Tibial artery (tissue), 4 donors: ENCODE data around the gene SMCO2.

Experiments used
- DNase-seq, 2 donors: peaks; one replicate each; pipeline ENCODE4 v3.0.0-alpha.2; 2019
- H3K27ac ChIP-seq, 2 donors: fragments of 200-600 bp; sonication (generic) in 1 of 2; 1 replicate in 1 of 2; 2 replicates in 1 of 2; pipeline ENCODE4 v1.5.1; 2018 to 2019; ENCODE audit warnings: mild to moderate bottlenecking in 1 of 2
- H3K27me3 ChIP-seq, 2 donors: fragments of 200-600 bp; sonication (generic) in 1 of 2; one replicate each; pipeline versions ENCODE4 v1.5.1 to v1.6.0; 2016 to 2019
- H3K36me3 ChIP-seq, 3 donors: fragments of 200-600 bp; sonication (generic) in 2 of 3; one replicate each; pipeline ENCODE4 v1.5.1; 2016 to 2019; ENCODE audit warnings: mild to moderate bottlenecking in 2 of 3
- H3K4me1 ChIP-seq, 4 donors: fragments of 200-600 bp; sonication (generic) in 2 of 4; 1 replicate in 3 of 4; 2 replicates in 1 of 4; pipeline ENCODE4 v1.5.1; 2016 to 2019
- H3K4me3 ChIP-seq, 2 donors: fragments of 200-600 bp; sonication (generic) in 1 of 2; 1 replicate in 1 of 2; 2 replicates in 1 of 2; pipeline ENCODE4 v1.5.1; 2018 to 2019; ENCODE audit warnings: mild to moderate bottlenecking in 2 of 2
- H3K9me3 ChIP-seq, 3 donors: fragments of 200-600 bp; sonication (generic) in 1 of 3; one replicate each; pipeline ENCODE4 v1.5.1; 2016 to 2019
- intact Hi-C: fragments of 100-400 bp; cut with DNase I; formaldehyde crosslinking; loops from one replicate; pipeline ENCODE4 v1.15.0; 2023; ENCODE audit warnings: low total_unique reads
- TF ChIP-seq, protein P1 (sequence below), 2 experiments: fragments of 200-600 bp in 1 of 2; fragments of 450-650 bp in 1 of 2; IDR thresholded peaks; one replicate each; pipeline ENCODE4 v1.5.1; 2017 to 2019; ENCODE audit warnings: antibody characterized with exemption in 2 of 2, mild to moderate bottlenecking in 1 of 2, moderate library complexity in 1 of 2

SMCO2 gene

GRCh38 chr12:27453421-27453820 lies 6.9 kb downstream of the SMCO2 start:
- H3K4me3 ChIP-seq: no peak overlapping the region
- no peaks in the 10 kb centered on the region for H3K27me3 ChIP-seq
- H3K9me3 ChIP-seq: no peaks in the 10 kb centered on the region
- H3K27ac ChIP-seq: no peak overlapping the region
- H3K36me3 ChIP-seq: no peaks in the 10 kb centered on the region
- TF ChIP-seq, protein P1, sequence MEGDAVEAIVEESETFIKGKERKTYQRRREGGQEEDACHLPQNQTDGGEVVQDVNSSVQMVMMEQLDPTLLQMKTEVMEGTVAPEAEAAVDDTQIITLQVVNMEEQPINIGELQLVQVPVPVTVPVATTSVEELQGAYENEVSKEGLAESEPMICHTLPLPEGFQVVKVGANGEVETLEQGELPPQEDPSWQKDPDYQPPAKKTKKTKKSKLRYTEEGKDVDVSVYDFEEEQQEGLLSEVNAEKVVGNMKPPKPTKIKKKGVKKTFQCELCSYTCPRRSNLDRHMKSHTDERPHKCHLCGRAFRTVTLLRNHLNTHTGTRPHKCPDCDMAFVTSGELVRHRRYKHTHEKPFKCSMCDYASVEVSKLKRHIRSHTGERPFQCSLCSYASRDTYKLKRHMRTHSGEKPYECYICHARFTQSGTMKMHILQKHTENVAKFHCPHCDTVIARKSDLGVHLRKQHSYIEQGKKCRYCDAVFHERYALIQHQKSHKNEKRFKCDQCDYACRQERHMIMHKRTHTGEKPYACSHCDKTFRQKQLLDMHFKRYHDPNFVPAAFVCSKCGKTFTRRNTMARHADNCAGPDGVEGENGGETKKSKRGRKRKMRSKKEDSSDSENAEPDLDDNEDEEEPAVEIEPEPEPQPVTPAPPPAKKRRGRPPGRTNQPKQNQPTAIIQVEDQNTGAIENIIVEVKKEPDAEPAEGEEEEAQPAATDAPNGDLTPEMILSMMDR (IDR thresholded peaks at IDR 0.05): no peak
- DNase-seq: no peak
- H3K4me1 ChIP-seq: no peaks in the 10 kb centered on the region
- intact Hi-C loops: no loop called here

DNA sequence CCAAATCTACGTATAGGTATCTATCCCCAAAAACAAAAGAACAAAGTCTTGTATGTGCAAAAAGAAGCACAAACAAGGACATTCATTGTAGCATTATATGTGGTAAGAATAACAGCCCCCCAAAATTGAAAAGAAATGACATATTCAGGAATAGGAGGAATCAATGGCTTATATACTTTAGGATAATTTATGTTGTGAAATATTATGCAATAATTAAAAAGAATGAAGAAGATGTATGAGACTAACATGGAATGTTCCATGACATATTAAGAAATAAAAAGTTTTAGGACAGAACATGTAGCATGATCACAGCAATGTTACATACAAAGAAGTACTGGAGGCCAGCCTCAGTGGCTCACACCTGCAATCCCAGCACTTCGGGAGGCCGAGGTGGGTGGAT lies 9.1 kb downstream of the SMCO2 start:
- Histone ChIP-seq H3K36me3 (no peaks in the 10 kb centered on the region), H3K4me1 (no peaks in the 10 kb centered on the region), H3K27ac (no peak overlapping the region), H3K27me3 (no peaks in the 10 kb centered on the region), H3K4me3 (no peak overlapping the region), H3K9me3 (no peaks in the 10 kb centered on the region)
- intact Hi-C loops: no loop called here
- TF ChIP-seq, protein P1 (IDR thresholded peaks at IDR 0.05): no peak
- no peak for DNase-seq

DNA sequence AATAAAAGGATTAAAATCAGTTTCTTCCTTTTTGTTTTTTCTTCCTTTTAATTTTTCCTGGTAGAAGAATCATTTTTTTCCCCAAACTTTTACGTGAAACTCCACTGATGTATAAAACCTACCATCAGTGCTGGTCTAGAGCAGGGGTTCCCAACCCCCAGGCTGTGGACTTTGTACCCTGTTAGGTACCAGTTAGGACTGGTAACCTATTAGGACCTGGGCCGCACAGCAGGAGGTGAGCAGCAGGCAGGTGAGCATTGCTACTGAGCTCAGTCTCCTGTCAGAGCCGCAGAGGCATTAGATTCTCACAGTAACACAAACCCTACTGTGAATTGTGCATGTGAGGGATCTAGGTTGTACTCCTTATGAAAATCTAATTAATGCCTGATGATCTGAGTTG lies 10.1 kb downstream of the SMCO2 start:
- TF ChIP-seq, protein P1 (IDR thresholded peaks at IDR 0.05): no peak
- intact Hi-C loops: no loop called here
- Histone ChIP-seq H3K27ac (no peak overlapping the region), H3K4me3 (no peak overlapping the region), H3K27me3 (no peaks in the 10 kb centered on the region), H3K36me3 (no peaks in the 10 kb centered on the region), H3K9me3 (no peaks in the 10 kb centered on the region), H3K4me1 (no peaks in the 10 kb centered on the region)
- DNase-seq: no peak

- no peak for DNase-seq
- no peaks in the 10 kb centered on the region for H3K27me3 ChIP-seq
- no peak overlapping the region for H3K4me3 ChIP-seq
- intact Hi-C loops: no loop called here
- H3K9me3 ChIP-seq: no peaks in the 10 kb centered on the region
- TF ChIP-seq, protein P1 (IDR thresholded peaks at IDR 0.05): no peak
- H3K4me1 ChIP-seq: no peaks in the 10 kb centered on the region
- no peak overlapping the region for H3K27ac ChIP-seq
- H3K36me3 ChIP-seq: no peaks in the 10 kb centered on the region
These were observed 14.0 kb downstream of the SMCO2 start for GRCh38 chr12:27460471-27460978.

- TF ChIP-seq, protein P1 (IDR thresholded peaks at IDR 0.05): no peak
- no peak overlapping the region for H3K27ac ChIP-seq
- no peaks in the 10 kb centered on the region for H3K36me3 ChIP-seq
- H3K4me3 ChIP-seq: no peak overlapping the region
- H3K9me3 ChIP-seq: no peaks in the 10 kb centered on the region
- no peaks in the 10 kb centered on the region for H3K27me3 ChIP-seq
- intact Hi-C loops: no loop called here
- H3K4me1 ChIP-seq: no peaks in the 10 kb centered on the region
- DNase-seq: no peak
These were observed 15.7 kb downstream of the SMCO2 start for GRCh38 chr12:27462151-27462694.

DNA sequence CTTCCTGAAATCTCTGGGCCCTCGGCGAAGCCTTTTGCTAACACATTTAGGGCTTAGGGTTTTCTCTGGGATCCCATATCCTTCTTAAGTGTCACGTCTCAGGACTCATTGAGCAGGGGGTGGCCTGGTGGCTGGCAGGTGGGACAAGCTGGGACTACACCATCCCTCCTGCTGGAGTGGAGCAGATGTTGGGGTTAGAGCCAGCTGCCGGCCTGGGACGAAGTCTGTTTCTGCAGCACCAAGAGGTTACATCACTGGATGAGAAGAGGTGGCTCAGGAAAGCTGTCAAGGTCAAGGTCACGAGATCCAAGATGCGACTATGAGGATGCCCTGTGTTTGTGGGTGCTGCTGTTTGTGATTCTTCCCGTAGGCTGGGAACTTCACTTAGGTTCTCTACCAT lies 16.3 kb downstream of the SMCO2 start:
- intact Hi-C loops: no loop called here
- DNase-seq: no peak
- no peaks in the 10 kb centered on the region for H3K4me1 ChIP-seq
- H3K36me3 ChIP-seq: no peaks in the 10 kb centered on the region
- no peak overlapping the region for H3K27ac ChIP-seq
- H3K9me3 ChIP-seq: no peaks in the 10 kb centered on the region
- TF ChIP-seq, protein P1 (IDR thresholded peaks at IDR 0.05): no peak
- no peak overlapping the region for H3K4me3 ChIP-seq
- H3K27me3 ChIP-seq: no peaks in the 10 kb centered on the region
